ENCODE data around the gene KCNIP4.
A peak's percentile ranks its signal among the peaks of the same experiment; 100 is the strongest.

The KCNIP4 gene

DNA sequence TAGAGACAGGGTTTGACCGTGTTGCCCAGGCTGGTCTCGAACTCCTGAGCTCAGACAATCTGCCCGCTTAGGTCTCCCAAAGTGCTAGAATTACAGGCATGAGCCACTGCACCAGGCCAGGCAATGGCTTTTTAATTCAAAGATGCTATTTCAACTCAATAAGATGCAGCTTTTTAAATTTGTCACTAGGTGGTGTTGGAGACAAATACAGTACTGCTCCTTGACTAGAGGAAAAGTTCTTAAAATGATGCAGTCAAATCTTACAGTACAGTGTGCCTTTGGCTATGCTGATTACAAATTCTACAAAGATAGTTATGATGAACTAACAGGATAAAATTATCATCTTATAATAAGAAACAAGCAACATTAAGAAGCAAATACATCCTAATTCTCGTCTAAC lies 441.1 kb downstream of the KCNIP4 start:
- peak; percentile 3 for DNase-seq (ENCODE audit: low read depth, low spot score)

DNA sequence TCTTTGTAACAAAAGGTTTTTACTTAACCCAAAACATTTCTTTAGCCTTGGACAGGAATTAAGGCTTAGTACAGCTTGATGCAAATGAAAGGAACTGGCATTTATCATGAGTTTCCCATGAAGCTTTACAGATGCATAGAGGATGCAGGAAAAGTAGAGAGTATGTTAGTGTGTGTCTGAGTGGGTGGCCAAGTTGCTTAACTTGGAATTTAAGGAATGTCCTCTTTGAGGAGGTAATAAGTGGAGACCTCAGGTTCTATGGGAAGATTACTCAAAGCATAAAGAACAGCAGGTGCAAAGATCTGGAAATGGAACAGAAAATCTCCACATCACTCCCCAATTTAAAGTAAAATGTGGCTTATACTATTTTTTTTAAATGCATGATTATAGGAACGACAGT lies 457.9 kb downstream of the KCNIP4 start:
- H3K4me1 ChIP-seq (ENCODE audit: insufficient read depth, insufficient read length), result no peaks in the 10 kb centered on the region
- H3K9me3 ChIP-seq (ENCODE audit: insufficient read depth, low read length), result no peaks in the 10 kb centered on the region
- no peak overlapping the region for H3K4me3 ChIP-seq (ENCODE audit: insufficient read length, low read depth)
- no peak for DNase-seq (ENCODE audit: low read depth, low spot score)
- no peaks in the 10 kb centered on the region for H3K36me3 ChIP-seq (ENCODE audit: insufficient read depth, insufficient read length, low read length)
- no peak for TF ChIP-seq SUZ12 (IDR thresholded peaks at IDR 0.05; ENCODE audit: extremely low read depth, insufficient read depth, insufficient read length)
- no peak for TF ChIP-seq ZNF274 (IDR thresholded peaks at IDR 0.05; ENCODE audit: low read depth, low read length)
- TF ChIP-seq YY1 (IDR thresholded peaks at IDR 0.05; ENCODE audit: insufficient read depth, insufficient read length), result no peak
- H3K9ac ChIP-seq (ENCODE audit: insufficient read length, low read depth), result no peak overlapping the region
- H3K27me3 ChIP-seq (ENCODE audit: insufficient read depth, insufficient read length), result no peaks in the 10 kb centered on the region

More for the DNA sequence above, 441.1 kb downstream of the KCNIP4 start:
- Histone ChIP-seq H3K9ac (ENCODE audit: insufficient read length, low read depth) (no peak overlapping the region), H3K36me3 (ENCODE audit: insufficient read depth, insufficient read length, low read length) (no peaks in the 10 kb centered on the region), H3K4me1 (ENCODE audit: insufficient read depth, insufficient read length) (no peaks in the 10 kb centered on the region), H3K9me3 (ENCODE audit: insufficient read depth, low read length) (no peaks in the 10 kb centered on the region), H3K4me3 (ENCODE audit: insufficient read length, low read depth) (no peak overlapping the region), H3K27me3 (ENCODE audit: insufficient read depth, insufficient read length) (no peaks in the 10 kb centered on the region)
- TF ChIP-seq ZNF274 (IDR thresholded peaks at IDR 0.05; ENCODE audit: low read depth, low read length), result no peak
- no peak for TF ChIP-seq SUZ12 (IDR thresholded peaks at IDR 0.05; ENCODE audit: extremely low read depth, insufficient read depth, insufficient read length)
- TF ChIP-seq YY1 (IDR thresholded peaks at IDR 0.05; ENCODE audit: insufficient read depth, insufficient read length), result no peak

DNA sequence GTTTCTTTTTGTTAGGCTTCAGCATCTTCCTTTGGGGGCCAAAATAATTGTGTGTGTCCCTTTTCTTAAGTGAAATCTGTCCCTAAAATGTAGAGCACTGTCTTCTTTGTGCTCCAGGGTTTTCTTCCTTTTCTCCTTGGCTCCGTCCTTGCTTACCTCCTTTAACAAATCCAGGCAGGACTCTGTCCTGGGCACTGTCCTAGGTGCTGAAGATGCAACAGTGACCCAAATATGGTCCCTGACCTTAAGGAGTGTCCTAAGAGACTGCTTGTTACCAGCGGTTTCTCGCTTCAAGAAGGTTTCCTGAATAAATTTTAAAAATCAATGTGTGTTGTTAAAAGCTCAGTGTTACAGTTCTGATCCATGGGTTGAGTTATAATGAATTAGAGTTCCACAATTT lies 471.8 kb downstream of the KCNIP4 start:
- Histone ChIP-seq H3K4me1 (ENCODE audit: insufficient read depth, insufficient read length) (no peaks in the 10 kb centered on the region), H3K9me3 (ENCODE audit: insufficient read depth, low read length) (no peaks in the 10 kb centered on the region), H3K4me3 (ENCODE audit: insufficient read length, low read depth) (no peak overlapping the region), H3K36me3 (ENCODE audit: insufficient read depth, insufficient read length, low read length) (no peaks in the 10 kb centered on the region), H3K27me3 (ENCODE audit: insufficient read depth, insufficient read length) (no peaks in the 10 kb centered on the region), H3K9ac (ENCODE audit: insufficient read length, low read depth) (no peak overlapping the region)
- DNase-seq (ENCODE audit: low read depth, low spot score), result peak; percentile 56
- TF ChIP-seq ZNF274 (IDR thresholded peaks at IDR 0.05; ENCODE audit: low read depth, low read length) (no peak), SUZ12 (IDR thresholded peaks at IDR 0.05; ENCODE audit: extremely low read depth, insufficient read depth, insufficient read length) (no peak), YY1 (IDR thresholded peaks at IDR 0.05; ENCODE audit: insufficient read depth, insufficient read length) (no peak)

DNA sequence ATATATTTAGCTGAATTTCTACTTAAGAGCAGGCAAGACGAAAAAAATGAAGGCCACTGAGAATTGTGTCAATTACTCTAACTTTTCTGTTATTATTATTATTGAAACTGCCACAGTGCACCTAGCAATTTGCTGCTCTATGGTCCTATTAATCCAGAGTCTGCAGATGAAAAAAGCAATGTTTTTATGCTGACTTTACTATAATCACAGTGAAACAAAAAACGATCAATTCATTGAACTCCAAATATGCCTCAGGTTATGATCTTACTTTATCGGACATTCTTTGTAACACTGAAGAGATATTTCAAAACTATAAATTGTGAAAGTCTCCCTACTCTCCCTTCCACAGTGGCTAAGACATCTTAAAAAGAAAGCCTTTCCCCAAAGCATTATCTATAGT lies 474.4 kb downstream of the KCNIP4 start:
- Histone ChIP-seq H3K4me3 (ENCODE audit: insufficient read length, low read depth) (no peak overlapping the region), H3K9me3 (ENCODE audit: insufficient read depth, low read length) (no peaks in the 10 kb centered on the region), H3K36me3 (ENCODE audit: insufficient read depth, insufficient read length, low read length) (no peaks in the 10 kb centered on the region), H3K27me3 (ENCODE audit: insufficient read depth, insufficient read length) (no peaks in the 10 kb centered on the region), H3K9ac (ENCODE audit: insufficient read length, low read depth) (no peak overlapping the region), H3K4me1 (ENCODE audit: insufficient read depth, insufficient read length) (no peaks in the 10 kb centered on the region)
- no peak for DNase-seq (ENCODE audit: low read depth, low spot score)
- TF ChIP-seq ZNF274 (IDR thresholded peaks at IDR 0.05; ENCODE audit: low read depth, low read length), result no peak
- no peak for TF ChIP-seq YY1 (IDR thresholded peaks at IDR 0.05; ENCODE audit: insufficient read depth, insufficient read length)
- no peak for TF ChIP-seq SUZ12 (IDR thresholded peaks at IDR 0.05; ENCODE audit: extremely low read depth, insufficient read depth, insufficient read length)

DNA sequence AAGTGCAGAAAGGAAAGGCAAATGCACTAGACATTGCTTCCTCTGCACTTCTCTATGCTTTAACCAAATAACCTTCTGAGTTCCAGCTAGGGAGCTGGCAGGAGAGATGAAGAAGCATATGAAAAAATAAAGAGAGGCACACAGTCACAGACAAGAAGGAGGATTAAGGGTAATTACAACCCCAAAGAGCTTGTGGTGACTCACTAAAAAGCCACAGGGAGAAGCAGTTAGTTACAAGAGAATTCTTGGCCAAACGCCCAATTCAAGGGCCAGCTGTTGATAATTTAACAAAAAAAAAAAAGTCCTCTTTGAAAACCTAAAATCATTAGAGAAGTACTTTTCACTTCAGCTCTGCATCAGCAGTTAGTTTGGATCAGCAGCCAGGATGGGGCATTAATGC lies 478.0 kb downstream of the KCNIP4 start:
- DNase-seq (ENCODE audit: low read depth, low spot score), result no peak
- Histone ChIP-seq H3K9ac (ENCODE audit: insufficient read length, low read depth) (no peak overlapping the region), H3K9me3 (ENCODE audit: insufficient read depth, low read length) (no peaks in the 10 kb centered on the region), H3K4me1 (ENCODE audit: insufficient read depth, insufficient read length) (no peaks in the 10 kb centered on the region), H3K4me3 (ENCODE audit: insufficient read length, low read depth) (no peak overlapping the region), H3K27me3 (ENCODE audit: insufficient read depth, insufficient read length) (no peaks in the 10 kb centered on the region), H3K36me3 (ENCODE audit: insufficient read depth, insufficient read length, low read length) (no peaks in the 10 kb centered on the region)
- no peak for TF ChIP-seq SUZ12 (IDR thresholded peaks at IDR 0.05; ENCODE audit: extremely low read depth, insufficient read depth, insufficient read length)
- TF ChIP-seq YY1 (IDR thresholded peaks at IDR 0.05; ENCODE audit: insufficient read depth, insufficient read length), result no peak
- no peak for TF ChIP-seq ZNF274 (IDR thresholded peaks at IDR 0.05; ENCODE audit: low read depth, low read length)

DNA sequence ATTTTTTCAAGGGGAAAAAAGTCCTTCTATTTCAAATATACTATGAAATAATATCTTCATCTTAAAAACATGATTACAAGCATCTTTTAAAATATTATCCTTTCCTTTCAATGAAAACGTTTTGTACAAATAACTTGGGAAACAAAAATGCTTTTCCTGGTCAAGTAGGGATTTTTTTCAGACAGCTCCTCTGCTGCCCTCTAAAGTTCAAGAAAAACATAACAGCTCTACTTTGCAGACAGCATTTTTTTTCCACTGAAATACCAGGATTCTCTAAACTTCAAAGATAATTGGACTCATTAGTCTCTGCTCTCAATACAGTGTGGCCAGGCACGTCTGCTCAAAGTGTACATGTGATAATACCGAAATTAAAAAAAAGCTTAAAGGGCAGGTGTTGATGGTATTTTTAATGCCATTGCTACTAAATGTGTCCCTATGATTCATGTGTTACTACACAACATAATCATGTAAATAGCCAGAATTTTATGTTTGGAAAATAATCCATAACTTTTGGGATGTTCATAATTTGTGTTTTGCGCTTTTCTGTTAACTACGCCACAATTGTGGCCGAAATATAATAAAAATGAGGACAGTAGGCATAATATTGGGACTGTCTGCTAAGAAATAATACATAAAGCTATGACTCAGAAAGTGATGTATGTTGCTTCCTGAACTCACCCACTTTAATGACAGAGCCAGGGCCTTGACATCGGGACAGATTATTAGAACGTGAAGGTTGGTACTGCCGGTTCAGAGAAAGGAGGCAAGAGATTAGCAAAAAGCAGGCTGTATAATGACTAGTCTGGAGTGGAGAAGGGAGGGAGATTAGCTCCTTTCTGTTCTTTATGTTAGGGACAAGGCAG lies 478.9 kb downstream of the KCNIP4 start:
- no peaks in the 10 kb centered on the region for H3K27me3 ChIP-seq (ENCODE audit: insufficient read depth, insufficient read length)
- DNase-seq (ENCODE audit: low read depth, low spot score), result no peak
- no peak overlapping the region for H3K9ac ChIP-seq (ENCODE audit: insufficient read length, low read depth)
- no peaks in the 10 kb centered on the region for H3K4me1 ChIP-seq (ENCODE audit: insufficient read depth, insufficient read length)
- H3K4me3 ChIP-seq (ENCODE audit: insufficient read length, low read depth), result no peak overlapping the region
- TF ChIP-seq YY1 (IDR thresholded peaks at IDR 0.05; ENCODE audit: insufficient read depth, insufficient read length), result no peak
- H3K9me3 ChIP-seq (ENCODE audit: insufficient read depth, low read length), result no peaks in the 10 kb centered on the region
- no peaks in the 10 kb centered on the region for H3K36me3 ChIP-seq (ENCODE audit: insufficient read depth, insufficient read length, low read length)

DNA sequence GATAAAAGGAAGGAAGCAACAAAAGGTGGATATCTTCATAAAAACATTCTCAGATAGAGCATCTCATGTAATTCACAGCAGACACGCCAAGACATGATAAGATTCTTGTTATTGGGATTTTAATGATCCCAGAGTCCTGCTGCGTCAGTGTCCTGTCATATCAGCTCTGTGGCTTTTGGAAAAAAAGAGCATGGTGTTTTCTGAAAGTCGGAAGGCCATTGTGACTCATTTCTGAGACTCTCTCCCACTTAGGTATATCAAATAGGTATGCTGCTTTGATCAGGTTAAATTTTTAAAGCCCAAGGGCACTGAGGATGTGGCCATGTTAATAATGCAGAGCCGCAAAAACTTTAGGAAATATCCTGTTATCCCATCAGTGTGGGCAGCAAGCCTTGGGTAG lies 481.0 kb downstream of the KCNIP4 start:
- H3K36me3 ChIP-seq (ENCODE audit: insufficient read depth, insufficient read length, low read length), result no peaks in the 10 kb centered on the region
- no peaks in the 10 kb centered on the region for H3K9me3 ChIP-seq (ENCODE audit: insufficient read depth, low read length)
- no peak for TF ChIP-seq SUZ12 (IDR thresholded peaks at IDR 0.05; ENCODE audit: extremely low read depth, insufficient read depth, insufficient read length)
- no peak for TF ChIP-seq ZNF274 (IDR thresholded peaks at IDR 0.05; ENCODE audit: low read depth, low read length)
- TF ChIP-seq YY1 (IDR thresholded peaks at IDR 0.05; ENCODE audit: insufficient read depth, insufficient read length), result no peak
- H3K4me1 ChIP-seq (ENCODE audit: insufficient read depth, insufficient read length), result no peaks in the 10 kb centered on the region
- no peak overlapping the region for H3K9ac ChIP-seq (ENCODE audit: insufficient read length, low read depth)
- H3K4me3 ChIP-seq (ENCODE audit: insufficient read length, low read depth), result no peak overlapping the region
- DNase-seq (ENCODE audit: low read depth, low spot score), result no peak
- H3K27me3 ChIP-seq (ENCODE audit: insufficient read depth, insufficient read length), result no peaks in the 10 kb centered on the region
